ENCODE results near the gene IFTAP.

Gene IFTAP

GRCh38 chr11:36617543-36618362 is 23.5 kb downstream of the IFTAP start:
- POLR2A ChIA-PET, result interaction anchor here (0.6 kb wide), 1 partner anchor 131 kb away, joined by 3 read pairs; no protein-coding TSS in a partner anchor
- H3K4me1 ChIP-seq (ENCODE audit: control insufficient read depth, insufficient read depth, low read length), result no peaks in the 10 kb centered on the region; the same call in 1 of the 2 replicates
- CTCF ChIA-PET, result interaction anchor here (0.7 to 5.5 kb wide), 2 partner anchors 36 to 54 kb away, joined by 3 to 60 read pairs; no protein-coding TSS in a partner anchor
- H3K36me3 ChIP-seq (ENCODE audit: control insufficient read depth in 2 of 2, insufficient read depth in 1 of 2, low read length in 2 of 2), result no peaks in the 10 kb centered on the region
- no peak overlapping the region for H3K4me3 ChIP-seq (ENCODE audit: low read depth, low read length)
- H3K9me3 ChIP-seq (ENCODE audit: control insufficient read depth, insufficient read depth, low read depth, low read length), result no peaks in the 10 kb centered on the region
- TF ChIP-seq ZNF645 (tag by site-specific recombination; IDR thresholded peaks at IDR 0.05), result no peak
- peak; percentile 46 for TF ChIP-seq ZNF692 (tag by site-specific recombination; IDR thresholded peaks at IDR 0.05)
- H3K27ac ChIP-seq (ENCODE audit: extremely low read depth, low read depth, low read length), result no peak overlapping the region

- Histone ChIP-seq H3K4me3 (ENCODE audit: low read depth, low read length) (no peak overlapping the region), H3K4me1 (ENCODE audit: control insufficient read depth, insufficient read depth, low read length) (no peaks in the 10 kb centered on the region; the same call in 1 of the 2 replicates), H3K36me3 (ENCODE audit: control insufficient read depth in 2 of 2, insufficient read depth in 1 of 2, low read length in 2 of 2) (no peaks in the 10 kb centered on the region), H3K27ac (ENCODE audit: extremely low read depth, low read depth, low read length) (no peak overlapping the region), H3K9me3 (ENCODE audit: control insufficient read depth, insufficient read depth, low read depth, low read length) (no peaks in the 10 kb centered on the region)
- TF ChIP-seq ZNF335 (tag by site-specific recombination; conservative IDR thresholded peaks at IDR 0.05) (peak; percentile 41; the same call in 1 of the 2 replicates), ZFP41 (tag by site-specific recombination; IDR thresholded peaks at IDR 0.05; ENCODE audit: borderline replicate concordance) (no peak)
- POLR2A ChIA-PET, result no interaction called here
- CTCF ChIA-PET, result interaction anchor here (0.7 to 5.5 kb wide), 6 partner anchors 17 to 146 kb away, joined by 3 to 60 read pairs (median 4); no protein-coding TSS in a partner anchor
Measured at GRCh38 chr11:36618363-36619047, 24.2 kb downstream of the IFTAP start.

- H3K27ac ChIP-seq (ENCODE audit: extremely low read depth, low read depth, low read length), result no peak overlapping the region
- CTCF ChIA-PET, result interaction anchor here (0.8 to 5.5 kb wide), 7 partner anchors 54 to 145 kb away, joined by 3 to 60 read pairs (median 4); no protein-coding TSS in a partner anchor
- H3K4me3 ChIP-seq (ENCODE audit: low read depth, low read length), result no peak overlapping the region
- POLR2A ChIA-PET, result no interaction called here
- no peaks in the 10 kb centered on the region for H3K9me3 ChIP-seq (ENCODE audit: control insufficient read depth, insufficient read depth, low read depth, low read length)
- no peaks in the 10 kb centered on the region for H3K36me3 ChIP-seq (ENCODE audit: control insufficient read depth in 2 of 2, insufficient read depth in 1 of 2, low read length in 2 of 2)
- no peaks in the 10 kb centered on the region; the same call in 1 of the 2 replicates for H3K4me1 ChIP-seq (ENCODE audit: control insufficient read depth, insufficient read depth, low read length)
- TF ChIP-seq ZNF324 (tag by site-specific recombination; IDR thresholded peaks at IDR 0.05) (no peak), SP3 (tag by site-specific recombination; IDR thresholded peaks at IDR 0.05) (no peak), GLI4 (tag by site-specific recombination; IDR thresholded peaks at IDR 0.05) (no peak), ZNF580 (tag by site-specific recombination; IDR thresholded peaks at IDR 0.05) (no peak), GLIS1 (tag by site-specific recombination; IDR thresholded peaks at IDR 0.05) (no peak), PRDM6 (tag by site-specific recombination; IDR thresholded peaks at IDR 0.05) (peak; percentile 90), IKZF3 (tag by site-specific recombination; IDR thresholded peaks at IDR 0.05) (no peak), ZNF311 (tag by site-specific recombination; IDR thresholded peaks at IDR 0.05; ENCODE audit: borderline replicate concordance) (no peak), PRDM4 (tag by site-specific recombination; IDR thresholded peaks at IDR 0.05) (no peak), ZNF146 (tag by site-specific recombination; IDR thresholded peaks at IDR 0.05) (no peak), ZNF362 (tag by site-specific recombination; IDR thresholded peaks at IDR 0.05) (no peak), ZNF639 (tag by site-specific recombination; IDR thresholded peaks at IDR 0.05) (no peak), ZBTB21 (tag by site-specific recombination; IDR thresholded peaks at IDR 0.05) (no peak), ZNF266 (tag by site-specific recombination; IDR thresholded peaks at IDR 0.05; ENCODE audit: low read depth) (no peak)
Measured at GRCh38 chr11:36619502-36619901, 25.2 kb downstream of the IFTAP start.
